ENCODE measurements around the gene CCDC14. TPM values are rescaled to one million over a fixed set of nuclear protein-coding genes. Genes with fewer than 3 reads are reported as not detected.

The CCDC14 gene
- total RNA-seq = 38.7 and 60.4 TPM in 2 replicates

GRCh38 chr3:123960781-123961507 lies at the start of gene CCDC14:
Gene CCDC14, minus strand, starts transcription at chr3:123961229. Its CDS starts 56 bp downstream, at chr3:123961173.

DNA sequence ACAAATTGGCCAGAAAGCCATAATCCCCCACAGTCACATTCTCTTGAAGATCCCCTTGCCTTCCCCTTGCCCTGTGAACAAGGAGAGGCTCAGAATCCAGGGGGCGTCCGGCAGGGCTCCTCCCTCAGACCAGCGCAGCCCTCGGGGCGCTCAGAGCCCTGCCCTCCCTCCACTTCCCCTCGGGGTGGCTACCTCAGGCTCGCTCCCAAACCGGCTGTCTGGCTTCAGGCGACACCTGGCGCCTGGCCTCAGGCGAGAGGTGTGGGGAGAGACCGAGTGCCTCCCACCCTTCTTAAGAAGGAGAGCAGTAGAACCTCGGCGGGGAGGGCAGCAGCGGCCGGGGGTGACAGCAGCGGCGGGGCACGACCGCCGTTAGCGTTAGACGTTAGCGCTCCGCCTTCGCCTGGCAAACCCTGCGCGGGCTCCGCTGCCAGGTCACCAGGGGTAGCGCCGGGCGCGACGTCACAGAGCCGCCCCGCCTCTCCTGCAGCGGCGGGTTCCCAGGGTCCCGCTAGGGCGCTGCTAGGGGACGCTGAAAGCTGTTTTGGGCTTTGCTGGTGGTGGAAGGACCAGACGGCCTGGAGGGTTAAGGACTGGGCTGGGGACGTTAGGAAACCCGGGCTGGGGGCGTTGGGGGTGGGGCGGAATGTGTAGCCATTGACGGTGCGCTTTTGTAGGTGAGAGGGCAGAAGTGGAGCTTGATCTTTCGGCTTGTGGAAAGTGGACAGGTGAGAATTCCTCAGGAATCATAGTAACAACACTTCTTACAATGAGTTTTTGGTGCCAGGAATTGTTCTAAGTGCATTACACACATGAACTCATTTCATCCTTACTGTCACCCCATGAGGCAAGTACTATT lies 30.9 kb upstream of the CCDC14 start, which contains the start of gene ROPN1:
Gene ROPN1, minus strand, starts transcription at position 395 of the 859 bp plus-strand sequence. CDS start 11,643 bp downstream, outside the sequence.

GRCh38 chr3:123884203-123884831 lies 76.7 kb downstream of the CCDC14 start, which contains the start of gene MYLK:
Gene MYLK, minus strand, starts transcription at chr3:123884332. Its CDS starts 90,491 bp downstream, at chr3:123793841.

Other genes with a start within 250 kb of the CCDC14 start
- 325 and 839 TPM in 2 replicates for gene MYLK, start 76.9 kb downstream of the CCDC14 start, total RNA-seq
- not detected in 2 replicates for gene ROPN1, start 30.9 kb upstream of the CCDC14 start, total RNA-seq
- 1.0 and 2.0 TPM in 2 replicates for gene KALRN, start 72.1 kb upstream of the CCDC14 start, total RNA-seq